Left kidney (tissue), 1 donor: ENCODE measurements around the gene UFC1. TPM values are rescaled to one million over a fixed set of nuclear protein-coding genes. Genes with fewer than 3 reads are reported as not detected.

ENCODE experiments used
- polyA plus RNA-seq: library from polyadenylated mRNA; unstranded; fragments of 120-200 nt; gene quantifications from one replicate; pipeline ENCODE4 v1.2.1, GENCODE V29; 2013; ENCODE audit not compliant: insufficient read length

UFC1 gene
- polyA plus RNA-seq, 1 donor, result 142 TPM

Other genes starting within 250 kb of the UFC1 start
- not detected for gene ITLN2, start 199.2 kb upstream of the UFC1 start, polyA plus RNA-seq
- gene F11R, start 132.8 kb upstream of the UFC1 start, polyA plus RNA-seq, result 97.2 TPM
- gene TSTD1, start 115.0 kb upstream of the UFC1 start, polyA plus RNA-seq, result 44.4 TPM
- 67.9 TPM for gene USF1, start 108.0 kb upstream of the UFC1 start, polyA plus RNA-seq
- 2.2 TPM for gene ARHGAP30, start 84.1 kb upstream of the UFC1 start, polyA plus RNA-seq
- gene NECTIN4, start 64.4 kb upstream of the UFC1 start, polyA plus RNA-seq, result 4.0 TPM
- gene KLHDC9, start 55.6 kb upstream of the UFC1 start, polyA plus RNA-seq, result 15.0 TPM
- gene PFDN2, start 35.9 kb upstream of the UFC1 start, polyA plus RNA-seq, result 61.2 TPM
- 50.5 TPM for gene NIT1, start 35.9 kb upstream of the UFC1 start, polyA plus RNA-seq
- gene DEDD, start 21.3 kb upstream of the UFC1 start, polyA plus RNA-seq, result 57.2 TPM
- 58.3 TPM for gene USP21, start 5.5 kb downstream of the UFC1 start, polyA plus RNA-seq
- gene PPOX, start 12.4 kb downstream of the UFC1 start, polyA plus RNA-seq, result 46.6 TPM
- gene B4GALT3, start 23.5 kb downstream of the UFC1 start, polyA plus RNA-seq, result 36.8 TPM
- 1.4 TPM for gene ADAMTS4, start 45.1 kb downstream of the UFC1 start, polyA plus RNA-seq
- gene NDUFS2, start 48.4 kb downstream of the UFC1 start, polyA plus RNA-seq, result 211 TPM
- 10.8 TPM for gene FCER1G, start 61.3 kb downstream of the UFC1 start, polyA plus RNA-seq
- not detected for gene APOA2, start 69.7 kb downstream of the UFC1 start, polyA plus RNA-seq
- gene TOMM40L, start 72.1 kb downstream of the UFC1 start, polyA plus RNA-seq, result 14.4 TPM
- 3.6 TPM for gene NR1I3, start 84.2 kb downstream of the UFC1 start, polyA plus RNA-seq
- 1.2 TPM for gene PCP4L1, start 104.8 kb downstream of the UFC1 start, polyA plus RNA-seq
- gene MPZ, start 156.0 kb downstream of the UFC1 start, polyA plus RNA-seq, result 3.5 TPM
- gene SDHC, start 160.4 kb downstream of the UFC1 start, polyA plus RNA-seq, result 272 TPM
- gene CFAP126, start 213.9 kb downstream of the UFC1 start, polyA plus RNA-seq, result 15.2 TPM